Liver (tissue), 9 donors: ENCODE measurements around the gene KCNQ1. TPM values are rescaled to one million over a fixed set of nuclear protein-coding genes. Genes with fewer than 3 reads are reported as not detected.

Source experiments
- DNase-seq: peaks from one replicate; pipeline ENCODE4 v3.0.0-alpha.2; 2017; ENCODE audit warnings: low spot score
- H3K27ac ChIP-seq, 2 donors: one replicate each; pipeline ENCODE4 v1.7.0; 2013; ENCODE audit warnings: inconsistent platforms in 2 of 2, low read length in 2 of 2, control low read depth in 1 of 2, low read depth in 1 of 2, mild to moderate bottlenecking in 1 of 2
- H3K27me3 ChIP-seq, 4 donors: one replicate each; pipeline versions ENCODE4 v1.6.1 to v1.7.0; 2013; ENCODE audit warnings: low read length in 3 of 4, inconsistent platforms in 1 of 4, mild to moderate bottlenecking in 1 of 4, moderate library complexity in 1 of 4; ENCODE audit not compliant: control insufficient read depth in 4 of 4, insufficient read depth in 4 of 4
- H3K36me3 ChIP-seq, 4 donors: one replicate each; pipeline versions ENCODE4 v1.6.1 to v1.7.0; 2013; ENCODE audit warnings: low read length in 3 of 4, mild to moderate bottlenecking in 3 of 4, low read depth in 1 of 4, moderate library complexity in 1 of 4; ENCODE audit not compliant: control insufficient read depth in 4 of 4, insufficient read depth in 3 of 4
- H3K4me1 ChIP-seq, 4 donors: one replicate each; pipeline versions ENCODE4 v1.6.1 to v1.7.0; 2013; ENCODE audit warnings: low read length in 3 of 4, mild to moderate bottlenecking in 3 of 4, moderate library complexity in 1 of 4; ENCODE audit not compliant: control insufficient read depth in 4 of 4, insufficient read depth in 4 of 4
- H3K4me3 ChIP-seq, 3 donors: one replicate each; pipeline versions ENCODE4 v1.6.1 to v1.7.0; 2013; ENCODE audit warnings: low read length in 3 of 3, control low read depth in 1 of 3, low read depth in 1 of 3, mild to moderate bottlenecking in 1 of 3
- H3K9ac ChIP-seq, 2 donors: one replicate each; pipeline ENCODE4 v1.7.0; 2013; ENCODE audit warnings: low read length in 2 of 2, mild to moderate bottlenecking in 2 of 2, moderate library complexity in 2 of 2, control low read depth in 1 of 2, low read depth in 1 of 2
- H3K9me3 ChIP-seq, 4 donors: one replicate each; pipeline versions ENCODE4 v1.6.1 to v1.7.0; 2013; ENCODE audit warnings: low read length in 3 of 4; ENCODE audit not compliant: control insufficient read depth in 4 of 4
- ATF3 ChIP-seq: IDR thresholded peaks from 2 replicates; pipeline ENCODE4 v1.6.1; 2016; ENCODE audit warnings: antibody characterized with exemption
- CTCF ChIP-seq: fragments of 150-350 bp; IDR thresholded peaks from 2 replicates; pipeline ENCODE4 v1.5.1; 2017; ENCODE audit warnings: improper control_type of control experiment, low read depth, low read length; ENCODE audit not compliant: missing input control
- EGR1 ChIP-seq, 2 donors: IDR thresholded peaks; 2 replicates each; pipeline ENCODE4 v1.6.1; 2016 to 2018; ENCODE audit warnings: antibody characterized with exemption in 2 of 2, low read depth in 2 of 2
- FOXA1 ChIP-seq: IDR thresholded peaks from 2 replicates; pipeline ENCODE4 v1.6.1; 2016; ENCODE audit warnings: antibody characterized with exemption
- FOXA2 ChIP-seq: IDR thresholded peaks from 2 replicates; pipeline ENCODE4 v1.6.1; 2016; ENCODE audit warnings: antibody characterized with exemption
- GABPA ChIP-seq, 2 donors: IDR thresholded peaks in 1 of 2; conservative IDR thresholded peaks in 1 of 2; 2 replicates each; pipeline ENCODE4 v1.6.1; 2016; ENCODE audit warnings: antibody characterized with exemption in 2 of 2, mild to moderate bottlenecking in 1 of 2, moderate library complexity in 1 of 2
- HNF4A ChIP-seq, 2 donors: conservative IDR thresholded peaks; 2 replicates each; pipeline ENCODE4 v1.6.1; 2016; ENCODE audit warnings: antibody characterized with exemption in 2 of 2, mild to moderate bottlenecking in 2 of 2
- HNF4G ChIP-seq: IDR thresholded peaks from 2 replicates; pipeline ENCODE4 v1.6.1; 2016; ENCODE audit warnings: antibody characterized with exemption
- JUND ChIP-seq, 2 donors: IDR thresholded peaks; 2 replicates each; pipeline ENCODE4 v1.6.1; 2016; ENCODE audit warnings: antibody characterized with exemption in 2 of 2
- MAX ChIP-seq: IDR thresholded peaks from 2 replicates; pipeline ENCODE4 v1.6.1; 2016; ENCODE audit warnings: antibody characterized with exemption
- NR2F2 ChIP-seq: IDR thresholded peaks from 2 replicates; pipeline ENCODE4 v1.6.1; 2016; ENCODE audit warnings: antibody characterized with exemption
- RAD21 ChIP-seq, 2 donors: IDR thresholded peaks; 2 replicates each; pipeline ENCODE4 v1.6.1; 2016; ENCODE audit warnings: antibody characterized with exemption in 2 of 2, mild to moderate bottlenecking in 2 of 2
- REST ChIP-seq: IDR thresholded peaks from 2 replicates; pipeline ENCODE4 v1.6.1; 2016; ENCODE audit warnings: antibody characterized with exemption, mild to moderate bottlenecking
- RXRA ChIP-seq, 2 donors: IDR thresholded peaks; 2 replicates each; pipeline ENCODE4 v1.6.1; 2017 to 2018; ENCODE audit warnings: antibody characterized with exemption in 2 of 2, mild to moderate bottlenecking in 1 of 2
- SP1 ChIP-seq: IDR thresholded peaks from 2 replicates; pipeline ENCODE4 v1.6.1; 2018; ENCODE audit warnings: antibody characterized with exemption, mild to moderate bottlenecking
- TAF1 ChIP-seq: conservative IDR thresholded peaks from 2 replicates; pipeline ENCODE4 v1.6.1; 2016; ENCODE audit warnings: antibody characterized with exemption, mild to moderate bottlenecking
- YY1 ChIP-seq: IDR thresholded peaks from 2 replicates; pipeline ENCODE4 v1.6.1; 2016; ENCODE audit warnings: antibody characterized with exemption, mild to moderate bottlenecking
- ZBTB33 ChIP-seq: IDR thresholded peaks from 2 replicates; pipeline ENCODE4 v1.6.1; 2016; ENCODE audit warnings: antibody characterized with exemption
- WGBS: extraction: QIAGEN DNeasy Blood & Tissue Kit; methylation state at CpG from one replicate; pipeline ENCODE4 v1.1.7; 2013; 5-methylcytosine and 5-hydroxymethylcytosine counted together
- polyA plus RNA-seq, 2 donors: library from polyadenylated mRNA; stranded (reverse) in 1 of 2; unstranded in 1 of 2; fragments of 200-250 nt in 1 of 2; fragments of >200 nt in 1 of 2; fragmentation: Nextera tagmentation in 1 of 2; extraction: Ambion mirVana in 1 of 2; gene quantifications; one replicate each; pipeline versions ENCODE4 v1.2.1 to v1.2.3, GENCODE V29; 2013 to 2015
- total RNA-seq, 2 donors: library from RNA; depleted of rRNA; stranded (reverse); fragments of >200 nt; gene quantifications; one replicate each; pipeline ENCODE4 v1.2.3, GENCODE V29; 2014
- donor health status: healthy.
- donor health status: healthy.
- donor health status: healthy.
- donor health status: healthy.
- donor health status: healthy.

Gene KCNQ1
- total and polyA plus RNA-seq, 4 donors = 0.31 to 2.2 (median 1.5) TPM

GRCh38 chr11:2828585-2829330, 383.9 kb downstream of the KCNQ1 start:
- Histone ChIP-seq H3K27me3 (no peaks in the 10 kb centered on the region), H3K4me1 (peaks cover 0 to 2% (median 0%) of the 10 kb centered on the region in 4 donors), H3K27ac (no peak overlapping the region), H3K36me3 (no peaks in the 10 kb centered on the region), H3K9ac (no peak overlapping the region), H3K9me3 (peaks cover 0 to 11% (median 5%) of the 10 kb centered on the region in 4 donors), H3K4me3 (no peak overlapping the region)
- 82% methylated on average over 4 of the region's 4 CpGs for WGBS
- TF ChIP-seq SP1 (no peak), RXRA (IDR thresholded peaks at IDR 0.05) (no peak), HNF4A (conservative IDR thresholded peaks at IDR 0.05) (no peak), FOXA2 (no peak), TAF1 (no peak)
- no peak for DNase-seq

- 86% methylated on average over 8 of the region's 8 CpGs for WGBS
- Histone ChIP-seq H3K27ac (no peak overlapping the region), H3K4me1 (peaks cover 0 to 1% (median 0%) of the 10 kb centered on the region in 4 donors), H3K9ac (no peak overlapping the region), H3K9me3 (peaks cover 0 to 11% (median 5%) of the 10 kb centered on the region in 4 donors), H3K4me3 (no peak overlapping the region), H3K27me3 (no peaks in the 10 kb centered on the region), H3K36me3 (no peaks in the 10 kb centered on the region)
- TF ChIP-seq CTCF (no peak), REST (no peak), FOXA2 (no peak), RAD21 (IDR thresholded peaks at IDR 0.05) (no peak), HNF4G (no peak), GABPA (IDR thresholded peaks at IDR 0.05 in 1 of 2, conservative IDR thresholded peaks at IDR 0.05 in 1 of 2) (no peak), TAF1 (no peak), FOXA1 (no peak), MAX (no peak), ATF3 (no peak), ZBTB33 (no peak), EGR1 (IDR thresholded peaks at IDR 0.05; ENCODE audit: low read depth in 2 of 2) (no peak), JUND (IDR thresholded peaks at IDR 0.05) (no peak), RXRA (IDR thresholded peaks at IDR 0.05) (no peak), NR2F2 (no peak), SP1 (no peak), YY1 (no peak), HNF4A (conservative IDR thresholded peaks at IDR 0.05) (no peak)
- DNase-seq = no peak
Observed at GRCh38 chr11:2830030-2830812, 385.4 kb downstream of the KCNQ1 start.
